Brain microvascular endothelial cell (primary cell): ENCODE measurements around the gene SOAT2.

Source experiments
- DNase-seq: peaks from one replicate; pipeline ENCODE4 v3.0.0-alpha.2; 2020
- H3K27ac ChIP-seq: fragments of 250-450 bp; sonication (Bioruptor Pico); 2 replicates; pipeline ENCODE4 v1.5.1; 2020; ENCODE audit warnings: mild to moderate bottlenecking, moderate library complexity
- H3K27me3 ChIP-seq: fragments of 250-450 bp; sonication (Bioruptor Pico); replicated peaks from 2 replicates; pipeline ENCODE4 v1.5.1; 2020; ENCODE audit warnings: mild to moderate bottlenecking
- H3K36me3 ChIP-seq: fragments of 250-450 bp; sonication (Bioruptor Pico); replicated peaks from 2 replicates; pipeline ENCODE4 v1.5.1; 2020; ENCODE audit warnings: mild to moderate bottlenecking
- H3K4me3 ChIP-seq: 2 replicates; pipeline ENCODE4 v1.5.1; 2011; ENCODE audit warnings: low read depth, mild to moderate bottlenecking, control low read depth, low read length, moderate library complexity
- CTCF ChIP-seq: IDR thresholded peaks from 2 replicates; pipeline ENCODE4 v1.5.1; 2011; ENCODE audit warnings: low read depth, mild to moderate bottlenecking, moderate library complexity, low read length, control low read depth, inconsistent platforms; ENCODE audit errors: missing control alignments
- in situ Hi-C: cut with HindIII; loops from 2 replicates; pipeline ENCODE4 v1.10.0; 2017; ENCODE audit warnings: low sequenced_read_pairs, low pct_ligation_motif_present

The SOAT2 gene, protein sequence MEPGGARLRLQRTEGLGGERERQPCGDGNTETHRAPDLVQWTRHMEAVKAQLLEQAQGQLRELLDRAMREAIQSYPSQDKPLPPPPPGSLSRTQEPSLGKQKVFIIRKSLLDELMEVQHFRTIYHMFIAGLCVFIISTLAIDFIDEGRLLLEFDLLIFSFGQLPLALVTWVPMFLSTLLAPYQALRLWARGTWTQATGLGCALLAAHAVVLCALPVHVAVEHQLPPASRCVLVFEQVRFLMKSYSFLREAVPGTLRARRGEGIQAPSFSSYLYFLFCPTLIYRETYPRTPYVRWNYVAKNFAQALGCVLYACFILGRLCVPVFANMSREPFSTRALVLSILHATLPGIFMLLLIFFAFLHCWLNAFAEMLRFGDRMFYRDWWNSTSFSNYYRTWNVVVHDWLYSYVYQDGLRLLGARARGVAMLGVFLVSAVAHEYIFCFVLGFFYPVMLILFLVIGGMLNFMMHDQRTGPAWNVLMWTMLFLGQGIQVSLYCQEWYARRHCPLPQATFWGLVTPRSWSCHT

DNA sequence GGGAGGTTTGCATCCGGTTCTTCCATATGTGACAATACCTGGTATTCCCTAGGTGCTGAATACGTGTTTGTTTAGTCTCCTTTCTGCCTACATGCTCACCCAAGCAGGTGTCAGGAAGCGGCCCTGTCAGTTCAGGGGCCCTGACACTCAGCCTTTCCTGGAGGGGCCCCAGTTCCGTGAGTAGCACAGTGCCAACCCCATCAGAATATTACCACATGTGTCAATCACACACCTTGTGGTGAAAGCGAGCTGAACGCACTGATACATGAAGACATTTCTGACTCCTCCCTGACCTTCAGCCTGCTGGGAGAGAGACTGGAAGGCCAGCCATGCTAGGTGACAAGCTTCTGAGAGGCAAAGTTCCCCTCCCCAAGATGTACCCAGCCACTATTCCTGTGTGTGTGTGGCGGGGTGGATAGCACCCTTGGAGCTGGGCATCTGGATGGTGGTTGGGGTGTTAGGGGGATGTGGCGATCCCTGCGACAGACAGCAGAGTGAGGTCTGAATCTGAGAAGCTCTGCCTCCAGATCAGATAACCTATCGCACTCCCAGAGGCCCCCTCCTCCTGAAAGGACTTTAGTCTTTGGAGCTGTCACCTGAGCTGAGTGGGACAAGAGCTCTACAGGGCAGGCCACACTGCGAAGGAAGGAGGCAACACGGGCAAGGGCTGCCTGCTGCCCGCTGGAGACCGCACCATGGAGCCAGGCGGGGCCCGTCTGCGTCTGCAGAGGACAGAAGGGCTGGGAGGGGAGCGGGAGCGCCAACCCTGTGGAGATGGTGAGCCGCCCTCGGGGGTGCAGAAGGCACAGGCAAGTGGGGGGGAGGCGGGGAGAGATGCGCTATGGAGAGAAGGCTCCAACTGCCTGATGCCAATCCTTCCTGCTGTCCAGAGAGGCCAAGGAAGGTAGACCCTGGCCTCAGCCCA lies at the start of gene SOAT2:
SOAT2 (plus strand) TSS at position 604 of the 925 bp plus-strand sequence; CDS start at position 696, 92 bp downstream.
- DNase-seq: no peak
- in situ Hi-C loops: no loop called here
- Histone ChIP-seq H3K36me3 (peaks cover 10% of the 10 kb centered on the region), H3K27ac (no peak within 1 kb of the TSS), H3K27me3 (no peaks in the 10 kb centered on the region), H3K4me3 (no peak within 1 kb of the TSS)
- TF ChIP-seq CTCF: no peak

GRCh38 chr12:53054112-53054878 lies 49.0 kb upstream of the SOAT2 start:
- no peak for TF ChIP-seq CTCF
- Histone ChIP-seq H3K27me3 (no peaks in the 10 kb centered on the region), H3K27ac (no peak overlapping the region), H3K36me3 (peaks cover 39% of the 10 kb centered on the region), H3K4me3 (peak overlapping the region; percentile 67)
- in situ Hi-C loops: no loop called here
- peak; percentile 68 for DNase-seq

- H3K27me3 ChIP-seq: no peaks in the 10 kb centered on the region
- peaks cover 51% of the 10 kb centered on the region for H3K36me3 ChIP-seq
- no peak for DNase-seq
- TF ChIP-seq CTCF: no peak
- H3K4me3 ChIP-seq: no peak overlapping the region
- no peak overlapping the region for H3K27ac ChIP-seq
- in situ Hi-C loops: no loop called here
Observed at GRCh38 chr12:53055471-53056266, 47.6 kb upstream of the SOAT2 start.

DNA sequence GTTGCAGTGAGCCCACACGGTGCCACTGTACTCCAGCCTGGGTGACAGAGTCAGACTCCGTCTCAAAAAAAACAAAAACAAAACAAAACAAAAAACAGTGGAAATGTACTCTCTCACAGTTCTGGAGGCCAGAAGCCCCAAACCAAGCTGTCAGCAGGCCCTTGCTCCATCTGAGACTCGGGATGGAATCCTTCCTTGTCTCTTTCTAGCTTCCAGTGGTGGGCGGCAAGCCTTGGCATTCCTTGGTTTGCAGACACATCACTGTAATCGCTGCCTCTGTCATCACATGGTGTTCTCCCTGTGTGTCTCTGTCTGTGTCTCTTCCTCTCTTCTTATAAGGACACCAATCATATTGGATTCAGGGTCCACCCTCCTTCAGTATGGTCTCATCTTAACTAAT lies 47.0 kb upstream of the SOAT2 start:
- DNase-seq: no peak
- no peaks in the 10 kb centered on the region for H3K27me3 ChIP-seq

More for the DNA sequence above, 47.0 kb upstream of the SOAT2 start:
- Histone ChIP-seq H3K36me3 (peaks cover 53% of the 10 kb centered on the region), H3K27ac (no peak overlapping the region), H3K4me3 (no peak overlapping the region)
- TF ChIP-seq CTCF: no peak
- in situ Hi-C loops: no loop called here
